ENCODE results near the gene MYBPHL.
"Not testable (repeated sequence)": the region's sequence is repeated elsewhere in the genome, so short reads cannot be mapped to it uniquely, and the experiment has no call there.

GRCh38 chr1:109286762-109287161 is 20.0 kb downstream of the MYBPHL start:
- TF ChIP-seq NR2F1 (CRISPR knock-in tag; IDR thresholded peaks at IDR 0.05); CTCF (CRISPR knock-in tag; IDR thresholded peaks at IDR 0.05); CHD2 (IDR thresholded peaks at IDR 0.05; ENCODE audit: low read depth, low read length); ZNF780A (CRISPR knock-in tag; IDR thresholded peaks at IDR 0.05); ZZZ3 (CRISPR knock-in tag; IDR thresholded peaks at IDR 0.05; ENCODE audit: borderline replicate concordance); ZNF362 (CRISPR knock-in tag; IDR thresholded peaks at IDR 0.05; ENCODE audit: borderline replicate concordance); ZNF343 (CRISPR knock-in tag; IDR thresholded peaks at IDR 0.05); POLR2AphosphoS5 (IDR thresholded peaks at IDR 0.05; ENCODE audit: low read depth, low read length); MXI1 (IDR thresholded peaks at IDR 0.05; ENCODE audit: borderline replicate concordance, low read depth, low read length): not testable (repeated sequence)
